GM19043 (cell line): ENCODE measurements around the gene CCM2.
"Not testable (repeated sequence)": the region's sequence is repeated elsewhere in the genome, so short reads cannot be mapped to it uniquely, and the experiment has no call there.

ENCODE experiments used
- ATAC-seq: cut with Tn5 transposase; IDR thresholded peaks from one replicate; pipeline ENCODE4 v1.9.1; 2021; ENCODE audit warnings: low read depth; ENCODE audit not compliant: unreplicated experiment

Gene CCM2

DNA sequence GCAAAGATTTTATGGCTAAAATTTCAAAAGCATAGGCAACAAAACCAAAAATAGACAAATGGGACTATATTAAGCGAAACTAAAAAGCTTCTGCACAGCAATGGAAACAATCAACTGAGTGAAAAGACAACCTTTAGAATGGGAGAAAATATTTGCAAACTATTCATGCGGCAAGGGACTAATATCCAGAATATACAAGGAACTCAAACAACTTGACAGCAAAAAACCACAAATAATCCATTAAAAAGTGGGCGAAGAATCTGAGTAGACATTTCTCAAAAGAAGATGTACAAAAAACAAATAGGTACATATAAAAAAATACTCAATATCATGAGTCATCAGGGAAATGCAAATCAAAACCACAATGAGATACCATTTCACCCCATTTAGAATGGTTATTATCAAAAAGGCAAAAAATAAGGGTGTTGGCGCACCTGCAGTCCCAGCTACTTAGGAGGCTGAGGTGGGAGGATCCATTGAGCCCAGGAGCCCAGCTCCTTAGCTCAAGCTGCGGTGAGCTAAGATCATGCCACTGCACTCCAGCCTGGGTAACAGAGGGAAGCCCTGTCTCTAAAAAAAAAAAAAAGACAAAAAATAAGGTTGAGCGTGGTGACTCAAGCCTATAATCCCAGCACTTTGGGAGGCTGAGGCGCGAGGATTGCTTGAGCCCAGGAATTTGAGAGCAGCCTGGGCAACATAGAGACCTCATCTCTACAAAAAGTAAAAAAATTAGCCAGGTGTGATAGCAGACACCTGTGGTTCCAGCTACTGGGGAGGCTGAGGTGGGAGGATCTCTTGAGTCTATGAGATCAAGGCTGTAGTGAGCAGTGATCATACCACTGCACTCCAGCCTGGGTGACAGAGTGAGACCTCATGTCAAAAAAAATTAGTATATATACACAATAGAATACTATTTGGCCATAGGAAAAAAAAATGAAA, 4.2 kb upstream of the CCM2 start:
- no peak for ATAC-seq

DNA sequence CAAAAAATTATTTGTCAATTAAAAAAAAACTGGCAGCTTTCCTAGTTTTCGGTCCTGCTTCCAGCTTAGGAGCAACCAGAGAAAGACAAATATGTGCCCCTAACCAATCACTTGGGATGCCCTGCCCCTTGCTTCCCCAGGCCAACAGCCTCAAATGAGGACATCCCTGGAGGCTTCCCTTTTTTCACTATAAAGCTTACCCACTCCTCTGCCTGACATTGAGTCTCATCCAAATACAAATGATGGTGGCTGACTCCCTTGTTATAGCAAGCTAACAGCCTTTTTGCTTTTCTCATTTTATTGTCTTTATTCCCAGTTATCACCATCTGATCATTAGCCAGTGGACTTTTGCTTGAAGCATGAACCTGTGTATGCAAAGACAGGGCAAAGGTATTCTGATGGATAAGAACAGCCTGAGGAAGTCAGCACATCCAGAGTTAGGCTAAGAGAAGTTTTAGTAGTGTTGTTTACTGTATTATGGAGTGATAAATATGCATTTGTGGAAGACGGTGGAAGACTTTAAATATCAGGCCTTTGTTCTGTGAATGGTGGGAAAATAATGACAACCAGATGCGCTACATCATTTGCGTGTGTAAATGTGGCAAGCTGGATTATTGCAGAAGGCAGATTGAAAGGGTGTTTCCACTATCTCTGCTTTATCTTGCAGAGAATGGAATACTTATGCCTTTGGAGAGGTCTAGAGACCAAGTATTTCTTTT, 1.7 kb upstream of the CCM2 start:
- ATAC-seq: no peak

DNA sequence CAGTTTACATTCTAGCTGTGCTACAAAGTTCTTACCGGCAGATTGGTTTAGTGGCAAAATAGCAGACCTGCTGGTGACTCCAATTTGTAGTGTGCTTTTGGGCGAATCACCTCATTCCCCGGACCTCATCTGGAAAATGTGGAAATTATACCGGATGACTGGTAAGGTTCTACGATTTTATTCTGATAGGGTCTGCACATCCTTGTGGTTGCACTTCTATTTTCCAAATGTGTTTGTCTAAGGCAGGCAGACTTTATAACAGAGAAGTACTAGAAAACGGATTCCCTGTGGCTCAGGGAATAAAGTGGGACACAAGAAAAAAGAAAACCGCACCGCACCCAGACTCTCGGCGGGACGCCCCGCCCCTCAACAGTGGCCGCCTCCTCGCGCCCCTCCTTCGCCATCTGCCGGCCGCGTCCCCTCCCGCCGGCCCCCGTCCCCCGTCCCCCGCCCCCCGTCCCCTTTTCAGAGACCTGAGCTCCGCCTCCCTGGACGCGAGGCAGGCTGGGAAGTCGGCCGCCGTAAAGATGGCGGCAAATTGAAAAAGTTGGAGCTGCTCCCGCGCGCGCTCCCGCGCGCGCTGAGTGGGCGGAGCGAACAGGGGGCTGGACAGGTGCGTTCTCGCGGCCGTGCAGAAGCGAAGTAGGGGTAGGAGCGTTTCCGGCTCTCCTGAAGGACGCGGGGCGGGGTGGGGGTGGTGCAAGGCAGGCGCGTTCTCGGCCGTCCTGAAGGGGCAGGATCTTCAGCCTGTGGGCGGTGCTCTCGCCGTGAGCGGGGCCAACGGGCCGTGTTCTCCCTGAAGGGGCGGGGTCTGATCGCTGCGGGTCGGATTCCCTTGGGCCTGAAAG, 532 bp upstream of the CCM2 start:
- peak; percentile 59 for ATAC-seq

DNA sequence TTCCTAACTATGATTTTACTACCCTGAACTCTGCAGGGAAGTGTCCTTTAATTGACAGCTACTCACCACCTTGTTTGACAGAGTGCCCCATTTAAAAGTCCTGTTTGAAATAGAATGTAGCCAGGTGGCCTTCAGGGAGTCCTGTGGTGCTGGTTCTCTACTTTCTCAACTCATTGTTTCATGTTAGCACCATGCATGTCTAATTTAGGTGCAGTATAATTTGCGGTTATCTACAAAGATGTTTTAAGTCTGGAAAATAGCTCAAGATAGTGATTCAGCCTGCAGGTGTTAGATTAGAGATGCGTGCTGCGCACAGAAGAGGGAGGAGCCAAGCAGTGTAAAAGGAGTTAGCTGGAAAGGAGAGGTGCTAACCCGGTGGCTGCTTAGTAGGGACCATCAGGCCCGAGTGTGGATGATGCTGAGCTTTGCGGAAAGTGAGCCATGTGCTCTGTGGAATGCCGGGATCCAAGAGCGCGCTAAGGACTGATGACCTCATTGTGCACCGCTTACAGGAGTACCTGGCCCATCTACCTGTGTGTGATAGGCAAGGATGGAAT, 1.2 kb downstream of the CCM2 start:
- ATAC-seq: peak; percentile 44

DNA sequence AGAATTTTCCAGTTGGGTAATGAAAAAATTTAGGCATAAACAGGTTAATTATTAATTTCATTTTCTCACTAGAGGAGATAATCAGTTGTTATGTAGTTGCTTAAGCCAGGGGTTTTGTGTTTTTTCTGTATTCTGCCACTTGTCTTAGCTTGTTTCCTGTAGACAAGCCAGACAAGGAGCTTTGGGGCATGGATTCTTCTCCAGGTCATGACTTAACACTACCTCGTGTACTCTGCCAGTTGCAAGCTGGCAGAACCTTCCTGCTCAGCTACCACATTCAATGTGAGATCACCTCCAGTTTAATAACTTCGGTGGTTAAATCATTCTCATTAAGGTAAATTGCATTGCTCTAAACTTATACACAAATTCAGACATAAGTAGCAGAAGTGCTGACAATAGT, 1.8 kb downstream of the CCM2 start:
- no peak for ATAC-seq

DNA sequence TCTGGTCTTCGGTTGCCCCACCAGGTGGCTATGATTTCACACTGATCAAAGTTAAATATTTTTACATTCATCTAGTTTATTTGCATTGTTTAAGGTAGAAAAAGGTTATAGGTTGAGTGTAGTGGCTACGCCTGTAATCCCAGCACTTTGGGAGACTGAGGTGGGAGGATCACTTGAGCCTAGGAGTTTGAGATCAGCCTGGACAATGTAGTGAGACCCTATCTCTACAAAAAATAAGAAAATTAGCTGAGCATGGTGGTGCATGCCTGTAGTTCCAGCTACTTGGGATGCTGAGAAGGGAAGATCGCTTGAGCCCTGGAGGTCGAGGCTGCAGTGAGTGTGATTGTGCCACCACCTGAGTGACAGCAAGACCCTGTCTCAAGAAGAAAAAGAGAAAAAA, 3.8 kb downstream of the CCM2 start:
- ATAC-seq: no peak

DNA sequence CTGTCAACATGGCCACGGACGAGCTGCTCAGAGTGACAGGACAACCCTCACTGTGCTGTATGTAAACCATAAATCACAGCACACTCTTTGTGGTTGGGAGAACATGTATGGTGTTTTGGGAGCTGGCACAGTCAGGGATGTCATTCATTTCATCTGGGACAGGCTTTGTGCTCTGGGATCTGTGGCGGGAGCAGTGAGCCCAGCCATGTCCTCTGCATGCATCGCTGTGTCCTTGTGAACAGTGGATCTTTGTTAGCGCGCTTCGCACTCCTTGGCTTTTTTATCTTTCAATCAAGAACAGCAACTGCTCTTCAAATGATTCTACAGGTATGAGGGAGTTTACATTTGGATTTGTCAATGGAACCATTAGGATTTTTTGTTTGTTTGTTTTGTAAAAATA, 7.1 kb downstream of the CCM2 start:
- ATAC-seq: no peak

DNA sequence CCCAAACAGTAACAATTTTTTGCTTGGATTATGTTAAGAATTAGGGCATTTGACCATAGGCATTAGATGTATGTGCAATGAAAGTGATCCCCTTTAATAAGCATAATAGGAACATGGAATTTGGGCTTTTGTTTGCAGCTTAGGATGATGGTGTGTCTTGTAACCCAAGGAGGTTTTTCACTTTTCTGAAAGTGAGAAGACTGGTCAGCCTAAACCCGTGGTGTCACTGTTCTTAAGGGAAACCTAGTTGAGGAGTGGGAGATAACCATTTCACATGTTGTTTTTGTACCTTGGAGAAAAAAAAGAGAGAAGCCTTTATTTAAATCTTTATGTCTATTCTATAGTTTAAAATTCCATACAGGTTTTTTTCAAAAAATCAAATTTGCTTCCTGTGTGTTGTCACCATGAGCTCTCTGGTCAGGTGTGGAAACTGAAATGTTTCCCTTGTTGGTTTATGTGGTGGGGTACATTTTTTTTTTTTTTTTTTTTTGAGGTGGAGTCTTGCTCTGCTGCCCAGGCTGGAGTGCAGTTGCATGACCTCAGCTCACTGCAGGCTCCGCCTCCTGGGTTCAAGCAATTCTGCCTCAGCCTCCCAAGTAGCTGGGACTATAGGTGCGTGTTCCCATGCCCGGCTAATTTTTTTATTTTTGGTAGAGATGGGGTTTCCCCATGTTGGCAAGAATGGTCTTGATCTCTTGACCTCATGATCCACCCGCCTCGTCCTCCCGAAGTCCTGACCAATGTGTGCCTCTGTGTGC, 7.7 kb downstream of the CCM2 start:
- peak; percentile 50 for ATAC-seq

DNA sequence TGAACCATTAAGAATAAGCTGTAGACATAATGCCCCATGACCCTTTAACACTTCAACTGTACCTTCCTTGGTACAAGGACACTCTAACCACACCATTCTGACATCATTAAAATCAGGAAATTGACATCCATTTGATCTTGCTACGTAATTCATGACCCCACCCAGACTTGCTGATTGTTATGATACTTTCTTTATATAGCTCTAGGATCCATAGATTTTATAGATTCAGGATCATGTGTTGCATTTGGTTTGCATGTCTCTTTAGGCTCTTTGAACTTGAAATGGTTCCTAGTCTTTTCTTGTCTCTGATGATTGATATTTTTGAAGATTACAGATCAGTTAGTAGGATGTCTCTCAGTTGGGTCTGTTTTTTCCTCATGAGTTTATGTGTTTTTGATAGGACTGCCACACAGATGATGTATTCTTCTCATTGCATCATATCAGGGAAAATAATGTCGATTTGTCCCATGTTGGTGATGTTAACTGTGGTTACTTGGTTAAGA, 13.5 kb downstream of the CCM2 start:
- ATAC-seq: no peak

DNA sequence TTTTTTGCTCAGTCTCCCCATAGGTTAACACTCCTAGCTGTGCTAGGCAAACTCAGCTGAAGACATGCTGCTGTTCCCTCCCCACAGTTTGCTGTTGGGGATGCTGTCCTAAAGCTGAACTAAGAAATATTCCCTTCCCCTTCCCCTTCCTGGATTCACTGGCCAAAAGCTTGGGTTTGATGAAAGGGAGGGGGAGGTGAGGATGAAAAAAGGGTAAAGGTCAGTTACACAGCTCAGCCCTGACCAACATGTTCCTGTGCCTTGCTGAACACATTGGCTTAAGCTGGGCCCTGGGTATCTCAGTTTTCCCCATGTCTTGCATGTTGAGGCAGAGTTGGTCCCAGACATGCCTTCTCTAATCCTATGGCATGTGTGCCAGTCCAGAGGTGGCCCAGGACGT, 15.3 kb downstream of the CCM2 start:
- no peak for ATAC-seq

DNA sequence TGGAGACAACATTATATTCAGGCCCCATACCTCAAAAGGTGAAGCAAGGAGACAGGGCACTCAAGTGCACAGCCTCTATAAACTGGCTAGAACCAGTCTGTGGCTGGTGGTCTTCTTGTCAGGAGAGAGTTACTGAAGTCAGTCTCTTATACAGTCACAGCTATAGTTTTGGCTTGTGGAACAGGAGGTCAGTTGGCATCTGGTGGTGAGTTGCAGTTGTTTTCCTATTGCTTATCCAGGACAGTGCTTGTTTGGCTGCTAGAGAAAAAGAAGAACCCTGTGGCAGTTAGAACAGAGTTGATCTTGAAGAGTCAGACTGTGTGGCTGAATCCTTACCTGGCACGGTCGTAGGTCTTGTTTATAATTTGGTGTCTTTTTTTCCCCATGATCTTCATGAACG, 17.3 kb downstream of the CCM2 start:
- no peak for ATAC-seq

DNA sequence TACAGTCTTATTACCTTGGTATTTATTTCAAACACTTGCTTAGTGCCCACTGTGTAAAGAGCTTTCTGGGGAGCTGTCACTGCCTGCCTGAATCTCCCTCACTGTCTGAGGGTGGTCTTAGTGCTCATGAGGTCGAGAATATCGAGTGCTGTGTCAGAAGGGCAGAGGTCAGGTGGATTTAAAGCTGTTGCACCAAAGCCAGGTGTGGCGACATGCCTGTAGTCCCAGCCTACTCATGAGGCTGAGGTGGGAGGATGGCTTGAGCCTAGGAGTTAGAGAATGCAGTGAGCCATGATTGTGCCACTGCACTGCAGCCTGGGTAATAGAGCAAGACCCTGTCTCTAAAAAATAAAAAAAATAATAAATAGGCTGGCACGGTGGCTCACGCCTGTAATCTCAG, 20.9 kb downstream of the CCM2 start:
- no peak for ATAC-seq

DNA sequence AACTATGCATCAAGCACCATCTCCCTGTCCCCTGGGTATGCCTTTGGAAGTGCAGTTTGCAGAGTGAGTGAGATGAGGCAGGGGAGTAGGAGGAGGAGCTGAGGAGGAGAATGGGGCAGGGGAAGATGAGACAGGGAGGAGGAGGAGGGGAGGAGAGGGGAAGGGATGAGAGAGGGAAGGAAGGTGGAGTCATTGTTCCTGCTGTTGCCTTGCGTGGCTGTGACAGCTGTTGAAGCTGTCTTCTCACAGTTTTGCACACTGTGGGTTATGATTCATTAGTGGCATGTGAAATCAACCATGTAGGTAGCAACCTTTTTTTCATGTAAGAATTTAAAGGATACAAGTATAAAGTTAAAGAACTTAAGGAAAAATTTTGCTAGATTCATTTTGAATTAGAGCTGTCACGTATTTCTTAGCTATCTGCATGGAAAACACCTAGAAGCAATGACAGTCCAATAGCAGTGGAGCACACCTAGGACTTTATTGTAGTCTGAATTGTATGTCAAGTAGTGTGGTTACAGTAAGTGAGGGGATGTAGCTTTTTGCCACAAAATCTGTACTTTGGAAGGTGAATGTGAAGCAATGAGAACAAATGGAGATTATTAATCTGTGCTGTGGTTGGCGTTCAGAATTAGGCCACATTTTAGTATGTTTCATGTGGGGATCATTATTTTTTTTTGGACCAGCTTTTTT, 21.7 kb downstream of the CCM2 start:
- peak; percentile 73 for ATAC-seq

DNA sequence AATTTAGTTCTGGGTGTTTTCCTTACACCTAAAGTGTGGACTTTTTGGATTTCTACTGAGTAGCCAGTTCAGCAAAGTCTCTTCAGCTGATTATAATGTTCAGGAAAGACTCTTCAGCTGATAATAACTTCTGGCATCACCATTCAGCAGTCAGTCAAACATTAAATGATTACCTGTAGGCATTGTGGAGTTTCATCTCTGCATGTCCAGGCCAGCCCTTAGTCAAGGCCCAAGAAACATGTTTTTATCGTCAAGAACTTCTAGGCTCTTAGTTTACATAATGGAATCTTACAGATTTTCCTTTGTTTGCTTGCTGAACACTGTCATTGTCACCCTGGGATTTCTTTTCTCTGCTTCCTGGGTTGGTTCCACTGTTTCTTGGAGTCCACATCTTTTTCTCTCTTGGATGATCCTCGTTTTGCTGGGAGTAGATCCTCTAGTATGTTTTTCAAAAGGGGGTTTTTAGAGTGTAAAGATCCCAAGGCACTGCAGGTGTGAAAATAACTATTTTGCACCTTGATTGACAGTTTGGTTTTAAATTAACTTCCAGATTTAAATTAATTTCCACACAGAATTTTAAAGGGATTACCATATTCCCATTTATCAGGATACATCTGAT, 24.2 kb downstream of the CCM2 start:
- no peak for ATAC-seq

DNA sequence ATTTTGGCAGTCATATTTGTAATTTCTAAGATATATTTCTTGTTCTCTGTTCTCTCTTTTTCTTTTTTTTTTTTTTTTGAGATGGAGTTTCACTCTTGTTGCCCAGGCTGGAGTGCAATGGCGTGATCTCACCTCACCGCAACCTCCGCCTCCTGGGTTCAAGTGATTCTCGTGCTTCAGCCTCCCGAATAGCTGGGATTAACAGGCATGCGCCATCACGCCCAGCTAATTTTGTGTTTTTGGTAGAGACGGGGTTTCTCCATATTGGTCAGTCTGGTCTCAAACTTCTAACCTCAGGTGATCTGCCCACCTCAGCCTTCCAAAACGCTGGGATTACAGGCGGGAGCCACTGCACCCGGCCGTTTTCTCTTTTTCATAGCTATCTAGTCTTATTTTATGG, 25.5 kb downstream of the CCM2 start:
- ATAC-seq: not testable (repeated sequence)

DNA sequence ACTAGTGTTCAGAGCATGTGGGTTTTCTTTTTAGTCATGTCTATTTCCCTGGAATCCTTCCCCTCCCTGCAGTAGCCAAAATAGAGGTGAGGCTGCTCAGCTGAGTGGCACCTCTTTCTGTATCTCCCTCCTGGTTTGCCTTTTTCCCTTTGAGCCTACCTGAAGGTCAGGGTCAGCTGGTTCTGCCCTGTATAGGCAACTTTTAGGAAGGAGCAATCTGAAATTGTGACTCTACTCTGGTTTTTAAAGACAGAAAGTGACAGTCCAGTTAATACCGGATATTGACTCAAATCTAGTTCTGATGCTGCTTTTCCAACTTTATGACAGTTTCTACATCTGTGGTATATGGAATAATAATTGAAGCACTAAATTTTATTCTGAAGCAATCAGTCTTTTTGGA, 26.0 kb downstream of the CCM2 start:
- no peak for ATAC-seq

DNA sequence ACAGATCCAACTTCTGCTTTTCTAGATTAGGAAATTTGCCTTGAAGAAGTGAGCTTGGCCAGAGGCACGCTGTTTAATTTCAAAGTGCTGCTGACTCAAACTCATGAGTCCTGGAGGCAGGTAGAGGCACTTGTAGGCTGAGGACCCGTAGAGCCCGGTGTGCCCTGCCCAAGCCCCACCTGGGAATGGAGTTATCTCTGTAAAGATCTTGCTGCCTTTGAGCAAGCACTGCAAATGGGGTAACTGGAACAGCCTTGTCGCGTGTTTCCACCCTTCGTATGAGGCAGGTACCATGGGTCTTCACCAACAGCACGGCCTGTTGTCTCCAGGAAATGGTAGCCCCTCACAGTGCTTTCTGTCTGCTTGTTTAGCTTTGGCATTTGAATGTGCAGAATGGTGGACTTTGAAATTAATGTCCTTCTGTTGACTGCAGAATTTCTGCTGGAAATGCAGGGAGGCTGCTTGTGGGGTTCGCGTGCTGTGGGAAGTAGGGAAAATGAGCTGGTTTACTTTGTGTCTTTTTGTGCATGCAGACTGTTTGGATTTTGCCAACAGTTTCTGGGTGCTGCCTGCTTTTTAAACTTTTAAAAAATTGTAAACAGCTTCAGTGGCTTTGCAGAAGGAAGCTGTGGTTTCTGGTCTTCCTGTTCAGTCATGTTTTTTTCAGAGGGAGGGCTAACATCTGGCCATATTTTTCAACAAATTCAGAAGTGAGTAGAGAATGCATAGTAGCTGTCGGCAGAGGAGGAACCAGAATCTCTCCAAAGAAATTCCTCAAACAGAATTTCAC, 27.2 kb downstream of the CCM2 start:
- ATAC-seq: peak; percentile 56

DNA sequence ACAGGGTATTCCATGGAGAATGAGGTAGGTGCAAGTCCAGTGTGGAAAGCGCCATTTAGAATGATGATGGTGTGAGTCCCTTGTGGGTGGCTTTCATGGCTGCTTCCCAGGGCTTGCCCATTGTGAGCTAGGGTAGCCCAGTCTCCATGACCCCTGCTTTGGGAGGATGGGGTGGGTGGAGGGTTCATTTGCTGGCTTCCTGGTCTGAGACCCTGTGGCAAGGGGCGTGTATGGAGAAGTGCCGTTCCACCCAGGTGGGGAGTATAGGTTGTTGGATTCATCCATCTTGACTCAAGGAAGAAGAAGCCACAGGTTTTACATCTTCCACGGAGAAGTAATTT, 27.7 kb downstream of the CCM2 start:
- ATAC-seq: peak; percentile 8
